OCI-LY7 (cell line): ENCODE data around the gene BAHCC1.
"Not testable (repeated sequence)": the region's sequence is repeated elsewhere in the genome, so short reads cannot be mapped to it uniquely, and the experiment has no call there.

ENCODE experiments used
- EZH2phosphoT487 ChIP-seq: fragments of 200-600 bp; sonication (generic); IDR thresholded peaks from 2 replicates; pipeline ENCODE4 v1.6.1; 2018; ENCODE audit warnings: low read depth, borderline replicate concordance, mild to moderate bottlenecking, mixed run types, antibody characterized with exemption, low read length, moderate library complexity, mixed read lengths
- TF ChIP-seq, protein P1 (sequence below): fragments of 200-600 bp; sonication (generic); conservative IDR thresholded peaks from 2 replicates; pipeline ENCODE4 v1.5.1; 2014; ENCODE audit warnings: mild to moderate bottlenecking, antibody characterized with exemption, low read length, moderate library complexity, mixed read lengths

DNA sequence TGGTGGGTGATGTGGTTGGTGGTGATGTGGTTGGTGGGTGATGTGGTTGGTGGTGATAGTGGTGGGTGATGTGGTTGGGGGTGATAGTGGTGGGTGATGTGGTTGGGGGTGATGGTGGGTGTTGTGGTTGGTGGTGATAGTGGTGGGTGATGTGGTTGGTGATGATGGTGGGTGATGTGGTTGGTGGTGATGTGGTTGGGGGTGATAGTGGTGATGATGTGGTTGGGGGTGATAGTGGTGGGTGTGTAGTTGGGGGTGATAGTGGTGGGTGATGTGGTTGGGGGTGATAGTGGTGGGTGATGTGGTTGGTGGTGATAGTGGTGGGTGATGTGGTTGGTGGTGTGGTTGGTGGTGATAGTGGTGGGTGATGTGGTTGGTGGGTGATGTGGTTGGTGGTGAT, 29.8 kb downstream of the BAHCC1 start:
- TF ChIP-seq, protein P1, sequence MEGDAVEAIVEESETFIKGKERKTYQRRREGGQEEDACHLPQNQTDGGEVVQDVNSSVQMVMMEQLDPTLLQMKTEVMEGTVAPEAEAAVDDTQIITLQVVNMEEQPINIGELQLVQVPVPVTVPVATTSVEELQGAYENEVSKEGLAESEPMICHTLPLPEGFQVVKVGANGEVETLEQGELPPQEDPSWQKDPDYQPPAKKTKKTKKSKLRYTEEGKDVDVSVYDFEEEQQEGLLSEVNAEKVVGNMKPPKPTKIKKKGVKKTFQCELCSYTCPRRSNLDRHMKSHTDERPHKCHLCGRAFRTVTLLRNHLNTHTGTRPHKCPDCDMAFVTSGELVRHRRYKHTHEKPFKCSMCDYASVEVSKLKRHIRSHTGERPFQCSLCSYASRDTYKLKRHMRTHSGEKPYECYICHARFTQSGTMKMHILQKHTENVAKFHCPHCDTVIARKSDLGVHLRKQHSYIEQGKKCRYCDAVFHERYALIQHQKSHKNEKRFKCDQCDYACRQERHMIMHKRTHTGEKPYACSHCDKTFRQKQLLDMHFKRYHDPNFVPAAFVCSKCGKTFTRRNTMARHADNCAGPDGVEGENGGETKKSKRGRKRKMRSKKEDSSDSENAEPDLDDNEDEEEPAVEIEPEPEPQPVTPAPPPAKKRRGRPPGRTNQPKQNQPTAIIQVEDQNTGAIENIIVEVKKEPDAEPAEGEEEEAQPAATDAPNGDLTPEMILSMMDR = not testable (repeated sequence)
- not testable (repeated sequence) for TF ChIP-seq EZH2phosphoT487
